ENCODE results near the gene NPY.

- TF ChIP-seq CTCF (IDR thresholded peaks at IDR 0.05) (no peak), POLR2A (IDR thresholded peaks at IDR 0.05) (no peak)
These were observed 35.2 kb downstream of the NPY start for GRCh38 chr7:24319209-24319608.
